Activated T-cell treated with anti-CD3 and anti-CD28 coated beads, Interleukin-2, amount 50 U/mL, for 24 hours (primary cell): ENCODE results near the gene NEURL1B.

Source experiments
- DNase-seq: peaks from one replicate; pipeline ENCODE4 v3.0.0-alpha.2; 2020
- H3K27ac Mint-ChIP-seq: 2 replicates; pipeline ENCODE4 v1.8.0; 2020; ENCODE audit warnings: mild to moderate bottlenecking, mixed read lengths
- H3K27me3 Mint-ChIP-seq: 2 replicates; pipeline ENCODE4 v1.8.0; 2020; ENCODE audit warnings: mixed read lengths
- H3K36me3 Mint-ChIP-seq: 2 replicates; pipeline ENCODE4 v1.8.0; 2020; ENCODE audit warnings: low read depth, mixed read lengths
- H3K4me1 Mint-ChIP-seq: 2 replicates; pipeline ENCODE4 v1.8.0; 2020; ENCODE audit warnings: low read depth, mixed read lengths
- H3K4me3 Mint-ChIP-seq: 2 replicates; pipeline ENCODE4 v1.8.0; 2020; ENCODE audit warnings: mild to moderate bottlenecking, moderate library complexity, mixed read lengths
- H3K9me3 Mint-ChIP-seq: 2 replicates; pipeline ENCODE4 v1.8.0; 2020; ENCODE audit warnings: mixed read lengths

NEURL1B gene

GRCh38 chr5:172721455-172722326, 80.6 kb downstream of the NEURL1B start:
- Mint-ChIP-seq H3K9me3 (no peaks in the 10 kb centered on the region), H3K27ac (peak overlapping the region; percentile 65), H3K4me1 (peaks cover 21% of the 10 kb centered on the region), H3K27me3 (no peaks in the 10 kb centered on the region), H3K4me3 (no peak overlapping the region), H3K36me3 (no peaks in the 10 kb centered on the region)
- no peak for DNase-seq

- H3K36me3 Mint-ChIP-seq = no peaks in the 10 kb centered on the region
- H3K27me3 Mint-ChIP-seq = no peaks in the 10 kb centered on the region
- peaks cover 17% of the 10 kb centered on the region for H3K4me1 Mint-ChIP-seq
- H3K27ac Mint-ChIP-seq = peak overlapping the region; percentile 65
- no peak for DNase-seq
- no peak overlapping the region for H3K4me3 Mint-ChIP-seq
- no peaks in the 10 kb centered on the region for H3K9me3 Mint-ChIP-seq
Measured at GRCh38 chr5:172722327-172722815, 81.3 kb downstream of the NEURL1B start.

- Mint-ChIP-seq H3K27me3 (no peaks in the 10 kb centered on the region), H3K27ac (no peak overlapping the region), H3K36me3 (no peaks in the 10 kb centered on the region), H3K4me3 (no peak overlapping the region), H3K4me1 (peaks cover 17% of the 10 kb centered on the region), H3K9me3 (no peaks in the 10 kb centered on the region)
- no peak for DNase-seq
Measured at GRCh38 chr5:172723508-172723907, 82.4 kb downstream of the NEURL1B start.

DNA sequence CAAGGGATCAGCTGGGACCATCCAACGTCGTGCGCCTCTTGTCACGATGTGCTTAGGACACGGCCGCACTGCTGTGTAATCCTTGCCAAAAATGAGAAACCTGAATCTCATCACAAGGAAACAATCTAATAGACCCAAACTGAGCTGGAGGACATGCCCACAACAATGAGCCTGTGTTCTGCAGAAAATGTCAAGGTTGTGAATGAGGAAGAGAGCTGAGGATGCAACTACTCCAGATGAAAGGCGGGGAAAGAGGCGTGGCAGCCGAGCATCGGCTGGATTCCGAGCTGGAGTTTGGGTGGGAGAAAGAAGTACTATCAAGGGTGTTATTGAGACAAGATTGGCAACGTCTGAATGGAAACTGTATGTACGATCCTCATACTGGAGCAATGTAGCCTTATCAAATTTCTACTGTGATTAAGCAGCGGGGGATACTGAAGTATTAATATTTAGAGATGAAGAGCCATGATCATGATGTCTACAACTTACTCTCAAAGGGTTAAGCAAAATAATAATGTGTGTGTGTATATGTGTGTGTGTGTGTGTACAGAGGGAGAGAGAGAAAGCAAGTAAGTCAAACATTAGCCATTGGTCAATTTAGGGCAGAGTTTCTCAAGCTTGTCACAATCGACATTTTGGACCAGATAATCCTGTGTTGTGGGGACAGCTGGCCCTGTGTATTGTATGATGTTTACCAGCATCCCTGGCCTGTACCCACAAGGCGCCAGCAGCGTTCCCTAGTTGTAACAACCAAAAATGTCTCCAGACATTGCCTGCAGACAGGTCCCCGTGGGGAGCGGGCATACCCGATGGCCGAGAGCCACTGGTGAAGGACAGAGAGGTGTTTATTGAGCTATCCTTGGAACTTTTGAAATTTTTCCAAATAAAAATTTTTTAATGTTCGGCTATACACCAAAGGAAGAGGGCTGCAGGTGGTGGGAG, 83.5 kb downstream of the NEURL1B start:
- Mint-ChIP-seq H3K9me3 (no peaks in the 10 kb centered on the region), H3K27ac (no peak overlapping the region), H3K27me3 (no peaks in the 10 kb centered on the region), H3K36me3 (no peaks in the 10 kb centered on the region), H3K4me1 (peaks cover 17% of the 10 kb centered on the region), H3K4me3 (no peak overlapping the region)
- DNase-seq = no peak

DNA sequence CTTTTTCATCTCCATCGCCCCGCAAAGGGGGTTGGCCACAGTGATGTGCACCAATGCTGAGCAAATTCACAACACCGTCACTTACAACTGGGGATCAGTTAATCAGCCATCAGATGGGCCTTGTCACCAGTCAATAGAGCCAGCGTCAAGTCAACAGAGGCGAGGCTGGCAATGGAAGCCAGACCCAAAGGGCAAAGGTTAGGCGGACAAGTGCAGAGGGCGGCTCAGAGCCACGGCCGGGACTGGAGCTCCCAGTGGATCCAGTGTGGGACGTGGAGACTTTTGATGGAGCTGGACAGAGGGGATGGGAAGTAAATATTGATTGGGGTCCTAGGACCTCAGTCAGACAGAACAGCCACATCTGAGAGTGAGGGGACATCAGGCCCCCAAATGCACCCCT, 84.2 kb downstream of the NEURL1B start:
- H3K27ac Mint-ChIP-seq = no peak overlapping the region

GRCh38 chr5:172725785-172726184, 84.7 kb downstream of the NEURL1B start:
- Mint-ChIP-seq H3K27ac (no peak overlapping the region), H3K4me3 (no peak overlapping the region), H3K4me1 (peaks cover 17% of the 10 kb centered on the region), H3K27me3 (no peaks in the 10 kb centered on the region), H3K36me3 (no peaks in the 10 kb centered on the region), H3K9me3 (no peaks in the 10 kb centered on the region)
- no peak for DNase-seq

More for the DNA sequence above, 84.2 kb downstream of the NEURL1B start:
- H3K9me3 Mint-ChIP-seq = no peaks in the 10 kb centered on the region
- peaks cover 17% of the 10 kb centered on the region for H3K4me1 Mint-ChIP-seq
- H3K4me3 Mint-ChIP-seq = no peak overlapping the region
- no peaks in the 10 kb centered on the region for H3K27me3 Mint-ChIP-seq
- no peaks in the 10 kb centered on the region for H3K36me3 Mint-ChIP-seq
- no peak for DNase-seq

- Mint-ChIP-seq H3K27me3 (no peaks in the 10 kb centered on the region), H3K27ac (no peak overlapping the region), H3K9me3 (no peaks in the 10 kb centered on the region), H3K4me1 (peaks cover 9% of the 10 kb centered on the region), H3K4me3 (no peak overlapping the region), H3K36me3 (no peaks in the 10 kb centered on the region)
- DNase-seq = no peak
Measured at GRCh38 chr5:172726966-172727365, 85.9 kb downstream of the NEURL1B start.

DNA sequence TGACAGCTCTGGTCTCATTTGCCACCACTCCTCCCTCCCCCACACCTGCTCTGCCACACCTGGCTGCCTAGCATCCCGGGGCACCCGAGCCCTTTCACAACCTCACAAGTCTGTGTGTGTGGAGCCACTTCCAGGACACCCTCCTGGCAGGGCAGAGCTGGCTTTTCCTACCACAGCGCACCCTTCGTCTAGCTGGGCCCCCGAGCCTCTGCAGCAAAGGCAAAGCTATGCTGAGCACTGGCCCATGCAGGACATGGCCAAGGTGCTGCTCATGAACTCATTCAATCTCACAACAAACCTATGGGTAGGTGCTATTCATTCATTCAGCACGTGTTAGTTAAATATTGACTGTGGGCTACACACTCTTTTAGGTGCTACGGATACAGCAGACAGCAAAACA, 86.5 kb downstream of the NEURL1B start:
- Mint-ChIP-seq H3K4me1 (peaks cover 3% of the 10 kb centered on the region), H3K4me3 (no peak overlapping the region), H3K27ac (no peak overlapping the region), H3K36me3 (no peaks in the 10 kb centered on the region), H3K27me3 (no peaks in the 10 kb centered on the region), H3K9me3 (no peaks in the 10 kb centered on the region)
- DNase-seq = no peak

DNA sequence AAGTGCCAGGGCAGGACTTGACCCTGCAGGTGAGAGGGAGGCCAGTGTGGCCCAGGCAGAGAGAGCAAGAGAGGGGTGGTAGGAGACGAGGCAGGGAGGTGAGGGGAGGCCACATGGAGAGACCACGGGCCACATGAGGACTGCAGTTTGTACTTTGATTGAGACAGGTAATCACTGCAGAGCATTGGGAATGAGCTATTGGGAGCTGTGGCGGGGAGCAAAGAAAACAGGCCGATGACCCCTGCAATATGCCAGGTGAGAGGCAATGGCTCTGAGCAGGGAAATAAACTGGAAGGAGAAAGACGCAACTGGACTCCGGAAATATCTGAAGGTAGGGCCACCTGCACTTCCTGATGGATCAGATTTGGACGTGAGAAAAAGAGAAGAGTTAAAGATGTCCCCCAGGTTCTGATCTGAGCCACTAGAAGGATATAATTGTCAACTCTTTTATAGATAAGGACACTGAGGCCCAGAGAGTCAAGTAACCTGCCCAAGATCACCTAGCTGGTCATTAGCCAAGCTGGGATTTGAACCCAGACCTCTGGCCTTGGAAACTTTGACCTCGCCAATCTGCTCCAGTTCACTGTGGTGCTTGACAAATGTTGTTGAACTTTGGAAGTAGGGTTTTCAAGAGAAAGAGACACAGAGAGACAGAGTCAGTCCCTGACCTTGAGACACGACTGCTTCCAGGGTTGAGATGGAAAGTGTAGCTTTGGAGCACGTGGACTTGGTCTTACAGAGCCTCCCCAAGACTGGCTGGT, 87.6 kb downstream of the NEURL1B start:
- H3K9me3 Mint-ChIP-seq = no peaks in the 10 kb centered on the region
- H3K4me3 Mint-ChIP-seq = no peak overlapping the region
- no peaks in the 10 kb centered on the region for H3K36me3 Mint-ChIP-seq
- H3K27me3 Mint-ChIP-seq = no peaks in the 10 kb centered on the region
- no peak for DNase-seq
- no peaks in the 10 kb centered on the region for H3K4me1 Mint-ChIP-seq
- no peak overlapping the region for H3K27ac Mint-ChIP-seq

DNA sequence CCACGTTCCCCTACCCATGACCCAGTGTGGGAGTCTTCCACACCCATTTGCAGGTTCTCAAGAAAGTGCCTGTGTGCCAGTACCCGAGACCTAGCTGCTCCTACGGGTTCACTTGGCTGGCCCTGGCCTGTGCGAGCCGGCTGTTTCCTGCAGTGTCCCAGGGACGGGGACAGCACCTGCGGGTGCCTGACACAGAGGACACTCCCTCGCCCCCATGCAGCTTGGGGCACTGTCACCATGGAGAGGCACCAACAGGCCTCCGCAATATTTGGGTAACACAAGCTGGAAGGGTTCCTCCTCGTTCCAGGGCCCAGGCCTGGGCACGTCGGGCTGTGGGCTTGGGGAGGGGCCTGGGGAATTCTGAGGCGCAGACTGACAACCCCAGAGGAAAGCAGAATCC, 88.5 kb downstream of the NEURL1B start:
- DNase-seq = no peak
- Mint-ChIP-seq H3K4me3 (no peak overlapping the region), H3K4me1 (no peaks in the 10 kb centered on the region), H3K9me3 (no peaks in the 10 kb centered on the region), H3K36me3 (no peaks in the 10 kb centered on the region), H3K27me3 (no peaks in the 10 kb centered on the region), H3K27ac (no peak overlapping the region)

DNA sequence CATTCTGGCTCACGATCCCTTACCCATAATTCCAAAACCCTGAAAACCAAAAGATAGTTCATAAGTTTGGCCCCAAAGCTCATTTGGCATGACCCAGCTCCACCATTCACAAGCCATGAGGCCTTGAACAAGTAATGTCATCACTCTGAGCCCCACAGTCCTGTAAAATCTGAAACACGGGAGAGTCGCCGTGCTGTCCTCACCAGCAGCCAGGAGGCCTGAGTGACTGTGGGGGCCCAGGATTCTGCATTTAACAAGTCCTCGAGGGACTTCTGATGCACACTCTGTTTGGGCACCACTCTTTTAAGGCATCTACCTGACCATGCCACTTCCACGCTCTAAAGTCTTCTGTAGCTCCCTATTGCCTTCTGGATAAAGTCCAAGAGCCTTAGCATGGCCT, 89.2 kb downstream of the NEURL1B start:
- Mint-ChIP-seq H3K4me3 (no peak overlapping the region), H3K4me1 (no peaks in the 10 kb centered on the region), H3K36me3 (no peaks in the 10 kb centered on the region), H3K27me3 (no peaks in the 10 kb centered on the region), H3K27ac (no peak overlapping the region), H3K9me3 (no peaks in the 10 kb centered on the region)
- DNase-seq = no peak

DNA sequence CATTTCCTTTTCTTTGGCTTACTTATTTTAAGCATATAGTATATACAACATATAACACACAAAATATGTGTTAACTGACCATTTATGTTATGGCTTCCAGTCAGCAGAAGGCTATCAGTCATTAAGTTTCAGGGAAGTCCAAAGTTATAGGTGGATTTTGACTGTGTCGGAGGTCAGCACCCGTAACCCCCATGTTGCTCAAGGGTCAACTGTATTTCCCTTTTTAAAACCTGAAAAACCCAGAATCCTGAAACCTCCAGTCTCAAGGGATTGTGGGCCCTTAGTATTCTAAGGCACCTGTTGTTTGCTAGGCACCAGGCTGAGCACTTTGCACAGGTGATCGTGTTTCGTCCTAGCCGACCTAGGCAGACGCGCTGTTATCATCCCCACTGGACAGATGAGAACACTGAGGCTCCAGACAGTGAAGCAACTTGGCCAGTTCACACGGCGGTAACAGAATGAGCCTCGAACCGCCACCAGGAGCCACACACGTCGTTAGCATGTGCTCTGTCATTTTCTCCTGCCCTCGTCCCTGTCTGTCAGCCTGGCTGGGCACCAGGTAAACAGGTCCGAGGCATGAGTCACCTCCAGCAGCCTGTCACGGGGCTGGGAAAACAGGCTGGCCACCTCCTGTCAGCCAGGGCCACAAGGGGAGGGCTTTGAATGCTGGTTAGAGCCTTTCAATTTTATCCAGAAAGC, 90.1 kb downstream of the NEURL1B start:
- no peaks in the 10 kb centered on the region for H3K36me3 Mint-ChIP-seq
- H3K4me3 Mint-ChIP-seq = no peak overlapping the region

DNA sequence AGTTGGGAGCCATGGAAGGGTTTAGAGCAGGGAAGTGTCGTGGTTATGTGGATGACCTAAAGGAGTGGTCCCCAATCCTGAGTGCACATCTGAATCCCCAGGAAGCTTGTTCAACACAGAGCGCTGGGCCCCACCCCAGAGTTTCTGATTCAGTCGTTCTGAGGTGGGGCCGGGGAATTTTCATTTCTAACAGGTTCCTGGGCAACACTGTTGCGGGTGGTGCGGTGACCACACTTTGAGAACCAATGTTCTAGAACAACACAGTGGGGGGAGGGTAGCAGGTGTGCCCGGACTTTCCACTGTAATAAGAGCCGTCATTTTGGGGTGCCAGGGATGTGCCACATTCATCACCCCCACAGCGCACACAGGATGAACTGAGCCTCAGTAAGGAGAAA, 90.6 kb downstream of the NEURL1B start:
- no peaks in the 10 kb centered on the region for H3K9me3 Mint-ChIP-seq
- no peaks in the 10 kb centered on the region for H3K27me3 Mint-ChIP-seq
- no peaks in the 10 kb centered on the region for H3K36me3 Mint-ChIP-seq
- no peaks in the 10 kb centered on the region for H3K4me1 Mint-ChIP-seq
- DNase-seq = no peak
- H3K4me3 Mint-ChIP-seq = no peak overlapping the region
- H3K27ac Mint-ChIP-seq = no peak overlapping the region

More for the DNA sequence above, 90.1 kb downstream of the NEURL1B start:
- DNase-seq = no peak
- Mint-ChIP-seq H3K9me3 (no peaks in the 10 kb centered on the region), H3K27me3 (no peaks in the 10 kb centered on the region), H3K27ac (no peak overlapping the region), H3K4me1 (no peaks in the 10 kb centered on the region)
